SK-N-MC (cell line): Measurements from ENCODE around the gene CA6.

Experiments used
- DNase-seq: peaks from one replicate; pipeline ENCODE4 v3.0.0-alpha.2; 2011; ENCODE audit warnings: low read depth, low spot score
- H3K27ac ChIP-seq: fragments of 200-600 bp; sonication (generic); 2 replicates; pipeline ENCODE4 v1.5.1; 2016; ENCODE audit warnings: mixed run types
- H3K36me3 ChIP-seq: fragments of 200-600 bp; sonication (generic); 2 replicates; pipeline ENCODE4 v1.6.1; 2017; ENCODE audit warnings: antibody characterized with exemption, low read length, mixed read lengths; ENCODE audit not compliant: insufficient read depth
- H3K4me3 ChIP-seq: fragments of 200-600 bp; sonication (generic); 2 replicates; pipeline ENCODE4 v1.5.1; 2016
- H3K9ac ChIP-seq: fragments of 200-600 bp; sonication (generic); 2 replicates; pipeline ENCODE4 v1.8.0; 2017; ENCODE audit warnings: mixed run types, mixed read lengths; ENCODE audit not compliant: insufficient read length
- H3K9me3 ChIP-seq: fragments of 200-600 bp; sonication (generic); 2 replicates; pipeline ENCODE4 v1.6.1; 2017; ENCODE audit warnings: low read depth, mild to moderate bottlenecking, antibody characterized with exemption, low read length, moderate library complexity, mixed read lengths
- EZH2 ChIP-seq: fragments of 200-600 bp; sonication (generic); IDR thresholded peaks from one replicate; pipeline ENCODE4 v1.6.1; 2017; ENCODE audit warnings: antibody characterized with exemption
- FOXP2 ChIP-seq: optimal IDR thresholded peaks from 2 replicates; pipeline ENCODE3; 2011; ENCODE audit warnings: mild to moderate bottlenecking, moderate library complexity; ENCODE audit not compliant: insufficient read depth; ENCODE audit errors: extremely low read length, control extremely low read depth
- POLR2AphosphoS5 ChIP-seq: IDR thresholded peaks from 2 replicates; pipeline ENCODE4 v1.6.1; 2012; ENCODE audit warnings: mild to moderate bottlenecking, low read depth, low read length, borderline replicate concordance

Gene CA6

GRCh38 chr1:8976338-8976737 is 30.7 kb downstream of the CA6 start:
- no peaks in the 10 kb centered on the region for H3K9me3 ChIP-seq
- H3K36me3 ChIP-seq, result no peaks in the 10 kb centered on the region
- no peak overlapping the region for H3K27ac ChIP-seq
- H3K9ac ChIP-seq, result no peak overlapping the region
- no peak for TF ChIP-seq POLR2AphosphoS5
- no peak for TF ChIP-seq FOXP2
- TF ChIP-seq EZH2, result no peak
- no peak for DNase-seq
- no peak overlapping the region for H3K4me3 ChIP-seq

GRCh38 chr1:8976896-8977450 is 31.3 kb downstream of the CA6 start:
- TF ChIP-seq EZH2, result no peak
- TF ChIP-seq FOXP2, result no peak
- TF ChIP-seq POLR2AphosphoS5, result no peak
- DNase-seq, result no peak
- H3K36me3 ChIP-seq, result no peaks in the 10 kb centered on the region
- H3K9ac ChIP-seq, result no peak overlapping the region
- no peak overlapping the region for H3K27ac ChIP-seq
- no peaks in the 10 kb centered on the region for H3K9me3 ChIP-seq
- H3K4me3 ChIP-seq, result no peak overlapping the region

GRCh38 chr1:8980656-8981055 is 35.0 kb downstream of the CA6 start:
- Histone ChIP-seq H3K9ac (no peak overlapping the region), H3K4me3 (no peak overlapping the region), H3K36me3 (no peaks in the 10 kb centered on the region), H3K27ac (no peak overlapping the region), H3K9me3 (no peaks in the 10 kb centered on the region)
- TF ChIP-seq POLR2AphosphoS5, result no peak
- TF ChIP-seq FOXP2, result no peak
- TF ChIP-seq EZH2, result no peak
- no peak for DNase-seq

GRCh38 chr1:8981169-8981568 is 35.5 kb downstream of the CA6 start:
- TF ChIP-seq POLR2AphosphoS5 (no peak), FOXP2 (no peak), EZH2 (no peak)
- no peaks in the 10 kb centered on the region for H3K9me3 ChIP-seq
- no peak overlapping the region for H3K27ac ChIP-seq
- no peak overlapping the region for H3K9ac ChIP-seq
- no peak for DNase-seq
- no peaks in the 10 kb centered on the region for H3K36me3 ChIP-seq
- H3K4me3 ChIP-seq, result no peak overlapping the region

GRCh38 chr1:8984203-8984602 is 38.5 kb downstream of the CA6 start:
- Histone ChIP-seq H3K27ac (no peak overlapping the region), H3K4me3 (no peak overlapping the region), H3K36me3 (no peaks in the 10 kb centered on the region), H3K9me3 (no peaks in the 10 kb centered on the region), H3K9ac (no peak overlapping the region)
- DNase-seq, result no peak
- no peak for TF ChIP-seq EZH2
- TF ChIP-seq POLR2AphosphoS5, result no peak
- no peak for TF ChIP-seq FOXP2

GRCh38 chr1:8984990-8985389 is 39.3 kb downstream of the CA6 start:
- Histone ChIP-seq H3K9me3 (no peaks in the 10 kb centered on the region), H3K9ac (no peak overlapping the region), H3K27ac (no peak overlapping the region), H3K36me3 (no peaks in the 10 kb centered on the region), H3K4me3 (no peak overlapping the region)
- TF ChIP-seq FOXP2, result no peak
- no peak for TF ChIP-seq POLR2AphosphoS5
- no peak for TF ChIP-seq EZH2
- DNase-seq, result no peak

GRCh38 chr1:8985915-8986813 is 40.5 kb downstream of the CA6 start:
- DNase-seq, result no peak
- Histone ChIP-seq H3K9ac (no peak overlapping the region), H3K36me3 (no peaks in the 10 kb centered on the region), H3K27ac (no peak overlapping the region), H3K4me3 (no peak overlapping the region), H3K9me3 (no peaks in the 10 kb centered on the region)
- no peak for TF ChIP-seq FOXP2
- TF ChIP-seq POLR2AphosphoS5, result no peak
- no peak for TF ChIP-seq EZH2

GRCh38 chr1:8986814-8987190 is 41.1 kb downstream of the CA6 start:
- Histone ChIP-seq H3K9ac (no peak overlapping the region), H3K36me3 (no peaks in the 10 kb centered on the region), H3K27ac (no peak overlapping the region), H3K4me3 (no peak overlapping the region), H3K9me3 (no peaks in the 10 kb centered on the region)
- no peak for DNase-seq
- TF ChIP-seq FOXP2, result no peak
- TF ChIP-seq POLR2AphosphoS5, result no peak
- TF ChIP-seq EZH2, result no peak
